Sigmoid colon (tissue), 7 donors: ENCODE data around the gene WDR87. TPM values are rescaled to one million over a fixed set of nuclear protein-coding genes. Genes with fewer than 3 reads are reported as not detected.

Experiments
- DNase-seq: peaks from one replicate; pipeline ENCODE4 v3.0.0-alpha.2; 2019
- H3K27ac ChIP-seq, 4 donors: fragments of 200-600 bp; sonication (generic); one replicate each; pipeline ENCODE4 v1.5.1; 2016 to 2019; ENCODE audit warnings: mild to moderate bottlenecking in 1 of 4
- H3K27me3 ChIP-seq, 3 donors: fragments of 200-600 bp; sonication (generic); one replicate each; pipeline ENCODE4 v1.5.1; 2019; ENCODE audit warnings: mild to moderate bottlenecking in 1 of 3
- H3K36me3 ChIP-seq, 4 donors: fragments of 200-600 bp; sonication (generic); one replicate each; pipeline ENCODE4 v1.5.1; 2016 to 2019
- H3K4me1 ChIP-seq, 4 donors: fragments of 200-600 bp; sonication (generic); one replicate each; pipeline ENCODE4 v1.5.1; 2017 to 2019
- H3K4me3 ChIP-seq, 4 donors: fragments of 200-600 bp; sonication (generic); one replicate each; pipeline ENCODE4 v1.5.1; 2017 to 2019; ENCODE audit warnings: mild to moderate bottlenecking in 2 of 4, moderate library complexity in 1 of 4
- H3K9me3 ChIP-seq, 4 donors: fragments of 200-600 bp in 3 of 4; sonication (generic) in 3 of 4; one replicate each; pipeline versions ENCODE4 v1.5.1 to v1.6.1; 2013 to 2019
- EP300 ChIP-seq, 4 donors: sonication (generic); formaldehyde crosslinking; IDR thresholded peaks; one replicate each; pipeline ENCODE4 v1.6.1; 2017; ENCODE audit warnings: antibody characterized with exemption in 4 of 4
- POLR2A ChIP-seq, 2 donors: fragments of 450-650 bp; IDR thresholded peaks; one replicate each; pipeline ENCODE4 v1.6.1; 2016; ENCODE audit warnings: antibody characterized with exemption in 2 of 2, mild to moderate bottlenecking in 2 of 2, moderate library complexity in 2 of 2
- POLR2AphosphoS5 ChIP-seq, 4 donors: sonication (generic); formaldehyde crosslinking; IDR thresholded peaks; one replicate each; pipeline ENCODE4 v1.6.1; 2017; ENCODE audit warnings: antibody characterized with exemption in 4 of 4
- WGBS, 2 donors: extraction: QIAGEN DNeasy Blood & Tissue Kit; methylation state at CpG; one replicate each; pipeline ENCODE4 v1.1.7; 2013; 5-methylcytosine and 5-hydroxymethylcytosine counted together
- intact Hi-C: fragments of 100-400 bp; cut with DNase I; formaldehyde crosslinking; loops from one replicate; pipeline ENCODE4 v1.15.1; 2023
- polyA plus RNA-seq, 3 donors: library from polyadenylated mRNA; stranded (reverse); fragments of 200-250 nt; gene quantifications; one replicate each; pipeline ENCODE4 v1.2.3, GENCODE V29; 2013
- total RNA-seq, 4 donors: library from RNA; depleted of rRNA; stranded (reverse); fragments of >200 nt; gene quantifications; one replicate each; pipeline ENCODE4 v1.1.0, GENCODE V29; 2016
- TF ChIP-seq, protein P1 (sequence below), 4 experiments: fragments of 450-650 bp in 3 of 4; fragments of 200-600 bp in 1 of 4; IDR thresholded peaks; one replicate each; pipeline ENCODE4 v1.5.1; 2016 to 2019; ENCODE audit warnings: antibody characterized with exemption in 4 of 4, mild to moderate bottlenecking in 3 of 4, moderate library complexity in 2 of 4
- donor health status: healthy with polysubstance abuse.
- donor health status: Bipolar disorder and iron deficiency.
- donor health status: healthy.

Gene WDR87
- total and polyA plus RNA-seq, 7 donors, result not detected

DNA sequence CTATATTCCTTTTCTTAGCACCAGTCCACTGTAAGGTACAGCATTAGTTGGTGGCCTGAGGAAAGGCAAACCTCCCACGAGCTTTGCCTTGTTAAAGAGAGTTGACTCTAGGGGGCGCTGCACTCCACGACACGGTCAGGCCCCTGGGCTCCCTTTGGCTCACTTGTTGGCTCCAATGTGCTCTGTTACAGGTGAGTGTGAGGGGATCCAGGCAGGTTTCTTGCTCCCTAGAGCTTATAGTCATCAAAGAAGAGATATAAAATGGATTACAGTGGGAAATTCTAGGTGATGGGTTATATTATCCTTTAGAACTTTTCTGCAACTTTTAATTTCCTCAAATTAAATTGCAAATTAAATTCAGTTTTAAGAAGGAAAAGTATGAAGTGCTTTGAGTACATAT lies 3.7 kb downstream of the WDR87 start:
- TF ChIP-seq, protein P1, sequence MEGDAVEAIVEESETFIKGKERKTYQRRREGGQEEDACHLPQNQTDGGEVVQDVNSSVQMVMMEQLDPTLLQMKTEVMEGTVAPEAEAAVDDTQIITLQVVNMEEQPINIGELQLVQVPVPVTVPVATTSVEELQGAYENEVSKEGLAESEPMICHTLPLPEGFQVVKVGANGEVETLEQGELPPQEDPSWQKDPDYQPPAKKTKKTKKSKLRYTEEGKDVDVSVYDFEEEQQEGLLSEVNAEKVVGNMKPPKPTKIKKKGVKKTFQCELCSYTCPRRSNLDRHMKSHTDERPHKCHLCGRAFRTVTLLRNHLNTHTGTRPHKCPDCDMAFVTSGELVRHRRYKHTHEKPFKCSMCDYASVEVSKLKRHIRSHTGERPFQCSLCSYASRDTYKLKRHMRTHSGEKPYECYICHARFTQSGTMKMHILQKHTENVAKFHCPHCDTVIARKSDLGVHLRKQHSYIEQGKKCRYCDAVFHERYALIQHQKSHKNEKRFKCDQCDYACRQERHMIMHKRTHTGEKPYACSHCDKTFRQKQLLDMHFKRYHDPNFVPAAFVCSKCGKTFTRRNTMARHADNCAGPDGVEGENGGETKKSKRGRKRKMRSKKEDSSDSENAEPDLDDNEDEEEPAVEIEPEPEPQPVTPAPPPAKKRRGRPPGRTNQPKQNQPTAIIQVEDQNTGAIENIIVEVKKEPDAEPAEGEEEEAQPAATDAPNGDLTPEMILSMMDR (IDR thresholded peaks at IDR 0.05), result peak in 3 of 4 experiments; percentile 46 to 61 (median 55)
- TF ChIP-seq EP300 (IDR thresholded peaks at IDR 0.05), result no peak
- H3K4me1 ChIP-seq, result peaks cover 0 to 8% (median 4%) of the 10 kb centered on the region in 4 donors
- H3K9me3 ChIP-seq, result no peaks in the 10 kb centered on the region
- no peak overlapping the region for H3K4me3 ChIP-seq
- H3K27ac ChIP-seq, result no peak overlapping the region
- peak; percentile 81 for DNase-seq
- no peaks in the 10 kb centered on the region for H3K27me3 ChIP-seq
- intact Hi-C loops, result loop anchor here (10.0 kb wide), 3 partner anchors 102 to 322 kb away; partner anchors contain the start of gene DPF1
- 0 to 1% methylated on average over 4 of the region's 4 CpGs for WGBS, 2 donors
- H3K36me3 ChIP-seq, result no peaks in the 10 kb centered on the region

DNA sequence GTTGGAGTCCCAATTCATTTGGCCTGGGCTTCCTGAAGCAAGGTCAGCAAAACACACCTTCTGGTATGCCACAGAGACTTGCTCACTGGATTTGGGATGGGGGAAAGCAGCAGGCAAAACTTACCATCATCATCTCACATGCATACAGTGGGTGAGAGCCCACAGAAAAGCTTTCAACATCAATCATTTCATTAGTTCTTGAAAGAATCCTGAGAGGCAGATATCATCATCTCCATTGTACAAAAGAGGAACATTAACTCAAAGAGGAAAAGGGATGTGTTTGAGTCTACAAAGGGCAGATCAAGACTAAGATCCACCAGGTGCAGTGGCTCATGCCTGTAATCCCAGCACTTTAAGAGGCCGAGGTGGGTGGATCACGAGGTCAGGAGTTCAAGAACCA lies 6.4 kb downstream of the WDR87 start:
- Histone ChIP-seq H3K27me3 (no peaks in the 10 kb centered on the region), H3K4me1 (no peaks in the 10 kb centered on the region), H3K36me3 (no peaks in the 10 kb centered on the region), H3K4me3 (no peak overlapping the region), H3K27ac (no peak overlapping the region), H3K9me3 (no peaks in the 10 kb centered on the region)
- DNase-seq, result no peak
- intact Hi-C loops, result loop anchor here (10.0 kb wide), 3 partner anchors 105 to 325 kb away; partner anchors contain the start of gene DPF1
- 69 to 84% methylated on average over 2 of the region's 2 CpGs for WGBS, 2 donors
- TF ChIP-seq POLR2AphosphoS5 (IDR thresholded peaks at IDR 0.05), result no peak
- TF ChIP-seq, protein P1 (IDR thresholded peaks at IDR 0.05), result no peak
- TF ChIP-seq EP300 (IDR thresholded peaks at IDR 0.05), result no peak
- no peak for TF ChIP-seq POLR2A (IDR thresholded peaks at IDR 0.05)

DNA sequence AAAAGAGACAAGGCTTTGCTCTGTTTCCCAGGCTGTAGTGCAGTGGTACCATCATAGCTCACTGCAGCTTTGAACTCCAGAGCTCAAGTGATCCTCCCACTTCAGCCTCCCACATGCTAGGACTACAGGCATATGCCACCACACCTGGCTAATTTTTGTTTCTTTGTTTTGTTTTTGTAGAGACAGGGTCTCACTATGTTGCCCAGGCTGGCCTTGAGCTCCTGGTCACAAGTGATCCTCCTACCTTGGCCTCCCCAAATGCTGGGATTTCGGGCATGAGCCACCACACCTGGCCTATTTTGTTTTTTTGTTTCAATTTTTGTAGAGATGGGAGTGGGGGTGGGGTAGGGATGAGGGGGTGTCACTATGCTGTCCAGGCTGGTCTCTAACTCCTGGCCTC lies 6.9 kb downstream of the WDR87 start:
- Histone ChIP-seq H3K36me3 (no peaks in the 10 kb centered on the region), H3K4me1 (no peaks in the 10 kb centered on the region), H3K27ac (no peak overlapping the region), H3K4me3 (no peak overlapping the region), H3K9me3 (no peaks in the 10 kb centered on the region), H3K27me3 (no peaks in the 10 kb centered on the region)
- WGBS, 2 donors, result 83 to 85% methylated on average over 1 of the region's 1 CpG
- intact Hi-C loops, result no loop called here
- DNase-seq, result no peak
- no peak for TF ChIP-seq EP300 (IDR thresholded peaks at IDR 0.05)
- TF ChIP-seq, protein P1 (IDR thresholded peaks at IDR 0.05), result no peak
- TF ChIP-seq POLR2A (IDR thresholded peaks at IDR 0.05), result no peak
- no peak for TF ChIP-seq POLR2AphosphoS5 (IDR thresholded peaks at IDR 0.05)

DNA sequence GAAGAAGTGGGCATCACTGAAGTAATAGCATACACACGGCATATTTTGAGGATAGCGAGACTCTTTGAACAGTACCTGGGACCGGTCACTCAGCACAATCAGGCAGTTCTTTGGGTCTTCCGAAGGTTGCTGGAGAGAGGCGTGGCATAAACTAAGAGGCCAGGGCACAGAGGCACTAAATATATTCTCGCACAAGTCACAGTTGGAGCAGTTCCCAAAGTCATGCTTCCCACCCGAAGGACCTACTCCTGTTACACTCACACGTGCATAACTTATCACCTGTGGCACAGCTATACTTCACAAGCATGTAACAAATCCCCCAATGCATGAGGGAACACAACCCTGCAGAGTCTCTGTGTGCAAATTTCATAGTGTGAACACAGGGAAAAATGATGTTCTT lies 10.2 kb downstream of the WDR87 start:
- Histone ChIP-seq H3K36me3 (no peaks in the 10 kb centered on the region), H3K27me3 (no peaks in the 10 kb centered on the region), H3K27ac (no peak overlapping the region), H3K4me1 (no peaks in the 10 kb centered on the region), H3K4me3 (no peak overlapping the region), H3K9me3 (no peaks in the 10 kb centered on the region)
- TF ChIP-seq POLR2A (IDR thresholded peaks at IDR 0.05) (no peak), POLR2AphosphoS5 (IDR thresholded peaks at IDR 0.05) (no peak), EP300 (IDR thresholded peaks at IDR 0.05) (no peak)
- TF ChIP-seq, protein P1 (IDR thresholded peaks at IDR 0.05), result no peak
- 90% methylated on average over 8 of the region's 8 CpGs for WGBS, 2 donors
- intact Hi-C loops, result no loop called here
- no peak for DNase-seq
